Panc1 (cell line): Measurements from ENCODE around the gene PRAMEF7. TPM values are rescaled to one million over a fixed set of nuclear protein-coding genes. Genes with fewer than 3 reads are reported as not detected.
"Not testable (repeated sequence)": the region's sequence is repeated elsewhere in the genome, so short reads cannot be mapped to it uniquely, and the experiment has no call there.

Experiments used
- ATAC-seq: fragments of 200-7000 bp; cut with Tn5 transposase; 2 replicates; pipeline ENCODE4 v1.9.1; 2020; ENCODE audit warnings: mild to moderate bottlenecking, moderate library complexity
- Bru-seq: library from RNA; stranded (reverse); fragments of 400-500 nt; gene quantifications from one replicate; lab custom pipeline; 2021; lab: Mats Ljungman, UMichigan
- BruChase-seq, 2 experiments: library from RNA; stranded (reverse); fragments of 400-500 nt; gene quantifications; one replicate each; lab custom pipeline; 2021; lab: Mats Ljungman, UMichigan
- BruUV-seq: library from RNA; stranded (reverse); fragments of 400-500 nt; replicated peaks from 2 replicates; lab custom pipeline; 2021; lab: Mats Ljungman, UMichigan
- CTCF ChIA-PET: fragments of 300-600 bp; sonication (Branson Sonifier 250); formaldehyde crosslinking; loops from one replicate; lab custom pipeline; 2022; ENCODE audit warnings: antibody characterized with exemption; lab: Charles Lee
- POLR2A ChIA-PET: fragments of 300-600 bp; sonication (Branson Sonifier 250); formaldehyde crosslinking; loops from one replicate; lab custom pipeline; 2022; ENCODE audit warnings: antibody characterized with exemption; lab: Charles Lee
- DNase-seq: peaks from one replicate; pipeline ENCODE4 v3.0.0-alpha.2; 2010; ENCODE audit warnings: low read depth, low spot score
- H3K27ac ChIP-seq: 2 replicates; pipeline ENCODE4 v1.5.1; 2011; ENCODE audit warnings: mild to moderate bottlenecking, low read length, inconsistent platforms
- H3K27me3 ChIP-seq: fragments of 200-500 bp; sonication (Bioruptor generic); 2 replicates; pipeline ENCODE4 v1.6.0; 2014; ENCODE audit warnings: low read length, inconsistent platforms; ENCODE audit not compliant: control insufficient read depth, insufficient read depth
- H3K36me3 ChIP-seq: fragments of 200-500 bp; sonication (Bioruptor generic); 2 replicates; pipeline ENCODE4 v1.5.1; 2014; ENCODE audit warnings: inconsistent platforms, mild to moderate bottlenecking, low read length, moderate library complexity; ENCODE audit not compliant: control insufficient read depth, insufficient read depth
- H3K4me1 ChIP-seq: 2 replicates; pipeline ENCODE4 v1.5.1; 2011; ENCODE audit warnings: inconsistent platforms, mild to moderate bottlenecking, low read length, moderate library complexity; ENCODE audit not compliant: control insufficient read depth, insufficient read depth
- H3K4me3 ChIP-seq, 2 experiments: 2 replicates each; pipeline ENCODE4 v1.5.1; 2011 to 2012; ENCODE audit warnings: low read depth in 2 of 2, low read length in 2 of 2, mild to moderate bottlenecking in 2 of 2, inconsistent platforms in 1 of 2, moderate library complexity in 1 of 2
- H3K9me3 ChIP-seq: fragments of 200-500 bp; sonication (Bioruptor generic); 2 replicates; pipeline ENCODE4 v1.5.1; 2014; ENCODE audit warnings: low read depth, mild to moderate bottlenecking, inconsistent platforms, low read length, moderate library complexity; ENCODE audit not compliant: control insufficient read depth, insufficient read depth
- in situ Hi-C: cut with HindIII; loops from 2 replicates; pipeline ENCODE4 v1.10.0; 2016; ENCODE audit warnings: low sequenced_read_pairs, low pct_unique_long_range_greater_than_20kb
- intact Hi-C: fragments of 100-400 bp; cut with micrococcal nuclease; formaldehyde crosslinking; loops from one replicate; pipeline ENCODE4 v1.10.0; 2022; ENCODE audit not compliant: unreplicated experiment
- long read RNA-seq: library from polyadenylated mRNA; unstranded; transcript quantifications from one replicate; pipeline ENCODE4 v2.0.0, GENCODE V29; 2021; ENCODE audit not compliant: unreplicated experiment
- polyA plus RNA-seq: library from polyadenylated mRNA; unstranded; fragments of >200 nt; gene quantifications from one replicate; pipeline ENCODE4 v1.2.1, GENCODE V29; 2012; ENCODE audit warnings: missing spikeins; ENCODE audit not compliant: insufficient read length
- total RNA-seq: library from RNA; stranded (reverse); gene quantifications from one replicate; pipeline ENCODE4 v1.2.1, GENCODE V29; 2021; ENCODE audit not compliant: unreplicated experiment

The PRAMEF7 gene
- total RNA-seq (not detected), Bru-seq, nascent RNA (not detected), BruChase-seq, experiment 1, labeled RNA remaining after a 2-hour chase (not detected), BruChase-seq, experiment 2, labeled RNA remaining after a 6-hour chase (not detected)
- polyA plus RNA-seq, result not detected
- long read RNA-seq, result 0 reads

GRCh38 chr1:12916310-12916709 lies at the start of gene PRAMEF7:
Gene PRAMEF7, plus strand, starts transcription at chr1:12916610. Its CDS starts 1,083 bp downstream, at chr1:12917693.
- ATAC-seq, H3K4me1 ChIP-seq, CTCF ChIA-PET, DNase-seq, BruUV-seq, POLR2A ChIA-PET, H3K4me3 ChIP-seq, in situ Hi-C loops, H3K27me3 ChIP-seq, intact Hi-C loops, H3K36me3 ChIP-seq, H3K27ac ChIP-seq, H3K9me3 ChIP-seq: not testable (repeated sequence)

GRCh38 chr1:12878453-12878852 lies 38.0 kb upstream of the PRAMEF7 start:
- H3K4me3 ChIP-seq, BruUV-seq, in situ Hi-C loops, intact Hi-C loops, H3K36me3 ChIP-seq, H3K27me3 ChIP-seq, H3K27ac ChIP-seq, POLR2A ChIA-PET, ATAC-seq, DNase-seq, H3K9me3 ChIP-seq, H3K4me1 ChIP-seq, CTCF ChIA-PET: not testable (repeated sequence)

- H3K4me1 ChIP-seq, CTCF ChIA-PET, H3K9me3 ChIP-seq, ATAC-seq, POLR2A ChIA-PET, H3K4me3 ChIP-seq, in situ Hi-C loops, DNase-seq, H3K27me3 ChIP-seq, H3K36me3 ChIP-seq, intact Hi-C loops, BruUV-seq, H3K27ac ChIP-seq: not testable (repeated sequence)
Observed at GRCh38 chr1:12886101-12886500, 30.3 kb upstream of the PRAMEF7 start, which contains the start of gene PRAMEF4. Gene PRAMEF4, minus strand, starts transcription at chr1:12886201. Its CDS starts 2,807 bp downstream, at chr1:12883394.

GRCh38 chr1:12898170-12898569 lies 18.2 kb upstream of the PRAMEF7 start, which contains the start of gene PRAMEF10:
Gene PRAMEF10, minus strand, starts transcription at chr1:12898270. Its CDS starts 2,423 bp downstream, at chr1:12895847.
- POLR2A ChIA-PET, CTCF ChIA-PET: not testable (repeated sequence)

GRCh38 chr1:12899186-12899585 lies 17.2 kb upstream of the PRAMEF7 start:
- in situ Hi-C loops, intact Hi-C loops, H3K9me3 ChIP-seq, BruUV-seq, H3K27ac ChIP-seq, H3K4me1 ChIP-seq, H3K4me3 ChIP-seq, POLR2A ChIA-PET, CTCF ChIA-PET, ATAC-seq, H3K36me3 ChIP-seq, H3K27me3 ChIP-seq, DNase-seq: not testable (repeated sequence)

More at GRCh38 chr1:12898170-12898569, 18.2 kb upstream of the PRAMEF7 start, which contains the start of gene PRAMEF10:
- BruUV-seq, DNase-seq, H3K27me3 ChIP-seq, H3K36me3 ChIP-seq, H3K4me3 ChIP-seq, ATAC-seq, in situ Hi-C loops, H3K9me3 ChIP-seq, intact Hi-C loops, H3K4me1 ChIP-seq, H3K27ac ChIP-seq: not testable (repeated sequence)

GRCh38 chr1:12903793-12904572 lies 12.4 kb upstream of the PRAMEF7 start:
- H3K36me3 ChIP-seq, H3K9me3 ChIP-seq, CTCF ChIA-PET, POLR2A ChIA-PET, in situ Hi-C loops, intact Hi-C loops, DNase-seq, H3K27me3 ChIP-seq, H3K27ac ChIP-seq, H3K4me1 ChIP-seq, H3K4me3 ChIP-seq, BruUV-seq, ATAC-seq: not testable (repeated sequence)
